Prostate gland (tissue), 2 donors: ENCODE data around the gene NECTIN1. TPM values are rescaled to one million over a fixed set of nuclear protein-coding genes. Genes with fewer than 3 reads are reported as not detected.

ENCODE experiments used
- DNase-seq: peaks from one replicate; pipeline ENCODE4 v3.0.0-alpha.2; 2019; ENCODE audit warnings: low spot score
- H3K27ac ChIP-seq, 2 donors: fragments of 200-600 bp; sonication (generic); 2 replicates each; pipeline ENCODE4 v1.5.1; 2017 to 2019
- H3K27me3 ChIP-seq: fragments of 200-600 bp; sonication (generic); replicated peaks from 2 replicates; pipeline ENCODE4 v1.5.1; 2019; ENCODE audit not compliant: insufficient read depth
- H3K36me3 ChIP-seq, 2 donors: fragments of 200-600 bp; sonication (generic); 1 replicate in 1 of 2; 2 replicates in 1 of 2; pipeline versions ENCODE4 v1.5.1 to v1.8.1; 2017 to 2019
- H3K4me1 ChIP-seq: fragments of 200-600 bp; sonication (generic); replicated peaks from 2 replicates; pipeline ENCODE4 v1.5.1; 2019
- H3K4me3 ChIP-seq, 2 donors: fragments of 200-600 bp; sonication (generic); 2 replicates each; pipeline ENCODE4 v1.5.1; 2017 to 2019
- H3K9me3 ChIP-seq: fragments of 200-600 bp; sonication (generic); 2 replicates; pipeline ENCODE4 v1.5.1; 2017
- POLR2A ChIP-seq: fragments of 450-650 bp; IDR thresholded peaks from one replicate; pipeline ENCODE4 v1.6.1; 2016; ENCODE audit warnings: antibody characterized with exemption, mild to moderate bottlenecking
- POLR2AphosphoS5 ChIP-seq: sonication (generic); formaldehyde crosslinking; IDR thresholded peaks from one replicate; pipeline ENCODE4 v1.6.1; 2017; ENCODE audit warnings: antibody characterized with exemption
- WGBS: methylation state at CpG from one replicate; pipeline ENCODE4 v1.1.5; 2018; 5-methylcytosine and 5-hydroxymethylcytosine counted together
- intact Hi-C: fragments of 100-400 bp; cut with DNase I; formaldehyde crosslinking; loops from one replicate; pipeline ENCODE4 v1.14.2; 2022
- total RNA-seq, 2 donors: library from RNA; depleted of rRNA; stranded (reverse); fragments of >200 nt; gene quantifications; one replicate each; pipeline ENCODE4 v1.1.0, GENCODE V29; 2016
- TF ChIP-seq, protein P1 (sequence below), 4 experiments: fragments of 200-600 bp in 2 of 4; fragments of 450-650 bp in 2 of 4; sonication (generic) in 2 of 4; IDR thresholded peaks; 1 replicate in 3 of 4; 2 replicates in 1 of 4; pipeline ENCODE4 v1.5.1; 2016 to 2019; ENCODE audit warnings: antibody characterized with exemption in 4 of 4, mild to moderate bottlenecking in 2 of 4, moderate library complexity in 2 of 4

The NECTIN1 gene
- total RNA-seq, 2 donors from 2014 or later, result 18.7 to 28.2 TPM

GRCh38 chr11:119738059-119738439 is 9.0 kb upstream of the NECTIN1 start:
- no peaks in the 10 kb centered on the region for H3K27me3 ChIP-seq
- no peaks in the 10 kb centered on the region for H3K36me3 ChIP-seq
- H3K4me3 ChIP-seq, result no peak overlapping the region
- intact Hi-C loops, result loop anchor here (10.0 kb wide), 1 partner anchor 363 kb away; no protein-coding TSS in a partner anchor
- TF ChIP-seq, protein P1, sequence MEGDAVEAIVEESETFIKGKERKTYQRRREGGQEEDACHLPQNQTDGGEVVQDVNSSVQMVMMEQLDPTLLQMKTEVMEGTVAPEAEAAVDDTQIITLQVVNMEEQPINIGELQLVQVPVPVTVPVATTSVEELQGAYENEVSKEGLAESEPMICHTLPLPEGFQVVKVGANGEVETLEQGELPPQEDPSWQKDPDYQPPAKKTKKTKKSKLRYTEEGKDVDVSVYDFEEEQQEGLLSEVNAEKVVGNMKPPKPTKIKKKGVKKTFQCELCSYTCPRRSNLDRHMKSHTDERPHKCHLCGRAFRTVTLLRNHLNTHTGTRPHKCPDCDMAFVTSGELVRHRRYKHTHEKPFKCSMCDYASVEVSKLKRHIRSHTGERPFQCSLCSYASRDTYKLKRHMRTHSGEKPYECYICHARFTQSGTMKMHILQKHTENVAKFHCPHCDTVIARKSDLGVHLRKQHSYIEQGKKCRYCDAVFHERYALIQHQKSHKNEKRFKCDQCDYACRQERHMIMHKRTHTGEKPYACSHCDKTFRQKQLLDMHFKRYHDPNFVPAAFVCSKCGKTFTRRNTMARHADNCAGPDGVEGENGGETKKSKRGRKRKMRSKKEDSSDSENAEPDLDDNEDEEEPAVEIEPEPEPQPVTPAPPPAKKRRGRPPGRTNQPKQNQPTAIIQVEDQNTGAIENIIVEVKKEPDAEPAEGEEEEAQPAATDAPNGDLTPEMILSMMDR (IDR thresholded peaks at IDR 0.05), result no peak
- TF ChIP-seq POLR2AphosphoS5 (no peak), POLR2A (no peak)
- H3K4me1 ChIP-seq, result peaks cover 3% of the 10 kb centered on the region
- H3K9me3 ChIP-seq, result no peaks in the 10 kb centered on the region
- 96% methylated on average over 5 of the region's 5 CpGs for whole genome bisulfite sequencing
- DNase-seq, result no peak
- no peak overlapping the region for H3K27ac ChIP-seq

- TF ChIP-seq, protein P1 (IDR thresholded peaks at IDR 0.05), result no peak
- TF ChIP-seq POLR2AphosphoS5 (no peak), POLR2A (no peak)
- Histone ChIP-seq H3K9me3 (no peaks in the 10 kb centered on the region), H3K27ac (no peak overlapping the region), H3K36me3 (no peaks in the 10 kb centered on the region), H3K4me1 (peaks cover 3% of the 10 kb centered on the region), H3K4me3 (no peak overlapping the region), H3K27me3 (no peaks in the 10 kb centered on the region)
- intact Hi-C loops, result loop anchor here (10.0 kb wide), 1 partner anchor 363 kb away; no protein-coding TSS in a partner anchor
- DNase-seq, result no peak
- 89% methylated on average over 8 of the region's 8 CpGs for WGBS
Measured at GRCh38 chr11:119737366-119738058, 8.5 kb upstream of the NECTIN1 start.

GRCh38 chr11:119734788-119735187 is 5.8 kb upstream of the NECTIN1 start:
- intact Hi-C loops, result loop anchor here (10.0 kb wide), 1 partner anchor 360 kb away; no protein-coding TSS in a partner anchor
- no peak overlapping the region for H3K4me3 ChIP-seq
- no peak for DNase-seq

DNA sequence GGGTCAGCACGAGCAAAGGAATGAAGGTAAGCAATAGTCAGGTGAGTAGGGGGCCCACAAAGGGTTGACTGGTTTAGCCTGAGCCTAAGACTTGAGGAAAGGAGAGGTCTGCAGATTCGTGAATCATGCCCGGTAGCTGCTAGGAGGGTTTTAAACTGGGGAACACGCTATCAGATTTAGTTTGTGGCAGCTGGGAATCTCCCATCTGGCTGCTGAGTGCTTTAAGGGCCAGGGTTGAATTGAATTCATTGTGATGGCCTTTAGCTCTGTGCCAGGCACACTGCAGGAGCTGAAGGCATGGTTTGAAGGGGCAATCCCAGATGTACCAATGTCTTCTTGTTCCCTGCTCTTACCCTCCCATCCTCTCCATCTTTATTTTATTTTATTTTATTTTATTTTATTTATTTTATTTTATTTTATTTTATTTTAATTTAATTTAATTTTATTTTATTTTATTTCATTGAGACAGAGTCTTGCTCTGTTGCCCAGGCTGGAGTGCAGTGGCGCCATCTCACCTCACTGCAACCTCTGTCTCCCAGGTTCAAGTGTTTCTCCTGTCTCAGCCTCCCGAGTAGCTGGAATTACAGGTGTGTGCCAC is 1.9 kb upstream of the NECTIN1 start:
- intact Hi-C loops, result loop anchor here (10.0 kb wide), 1 partner anchor 356 kb away; no protein-coding TSS in a partner anchor
- Histone ChIP-seq H3K27me3 (no peaks in the 10 kb centered on the region), H3K4me1 (peaks cover 12% of the 10 kb centered on the region), H3K4me3 (no peak overlapping the region), H3K27ac (peak overlapping the region in 1 of 2 donors; percentile 84), H3K36me3 (no peaks in the 10 kb centered on the region), H3K9me3 (no peaks in the 10 kb centered on the region)
- DNase-seq, result no peak
- TF ChIP-seq, protein P1 (IDR thresholded peaks at IDR 0.05), result no peak
- no peak for TF ChIP-seq POLR2AphosphoS5
- no peak for TF ChIP-seq POLR2A
- WGBS, result 69% methylated on average over 6 of the region's 6 CpGs

More at GRCh38 chr11:119734788-119735187, 5.8 kb upstream of the NECTIN1 start:
- Histone ChIP-seq H3K27me3 (no peaks in the 10 kb centered on the region), H3K4me1 (no peaks in the 10 kb centered on the region), H3K9me3 (no peaks in the 10 kb centered on the region), H3K27ac (no peak overlapping the region), H3K36me3 (no peaks in the 10 kb centered on the region)
- TF ChIP-seq POLR2A (no peak), POLR2AphosphoS5 (no peak)
- TF ChIP-seq, protein P1 (IDR thresholded peaks at IDR 0.05), result no peak
- 67% methylated on average over 2 of the region's 2 CpGs for WGBS
